ENCODE data around the gene PSTK. TPM values are rescaled to one million over a fixed set of nuclear protein-coding genes. Genes with fewer than 3 reads are reported as not detected.

The PSTK gene
- total and polyA plus RNA-seq, 2 of the 13 experiments (the other 11 are each of a cell fraction or from before 2014, with no cell fraction given), result 8.2 to 9.3 TPM

- BruUV-seq (replicated peaks), result no TSS peak
- Histone ChIP-seq H3K4me1 (ENCODE audit: insufficient read depth, low read length) (peaks cover 9% of the 10 kb centered on the region), H3K9me3 (ENCODE audit: low read length) (no peaks in the 10 kb centered on the region), H2AFZ (ENCODE audit: low read length) (no peak overlapping the region), H4K20me1 (ENCODE audit: insufficient read depth, low read length) (no peaks in the 10 kb centered on the region), H3K9ac (ENCODE audit: insufficient read depth, low read depth, low read length) (no peak overlapping the region), H3K4me3 (replicated peaks in 1 of 3; ENCODE audit: insufficient read depth in 1 of 3, low read depth in 2 of 3, low read length in 3 of 3) (no peak overlapping the region), H3K27me3 (ENCODE audit: control insufficient read depth in 1 of 2, insufficient read depth in 2 of 2, low read length in 2 of 2) (no peaks in the 10 kb centered on the region), H3K36me3 (replicated peaks in 1 of 2; ENCODE audit: control insufficient read depth in 1 of 2, insufficient read depth in 2 of 2, low read length in 2 of 2) (peaks cover 10 to 28% of the 10 kb centered on the region in 2 experiments), H3K4me2 (ENCODE audit: low read depth, low read length) (peak overlapping the region; percentile 24), H3K79me2 (ENCODE audit: insufficient read depth, low read length) (peaks cover 15% of the 10 kb centered on the region), H3K27ac (ENCODE audit: extremely low read length, insufficient read depth, low read length) (peak overlapping the region; percentile 63)
- peak; percentile 63 for ATAC-seq
- POLR2A ChIA-PET, result interaction anchor here (0.9 to 3.0 kb wide), 4 partner anchors 13 to 39 kb away, joined by 3 to 31 read pairs (median 4); partner anchors contain the start of genes ACADSB and IKZF5
- in situ Hi-C loops (cut with HindIII; ENCODE audit: extremely low pct_ligation_motif_present, low pct_unique_long_range_greater_than_20kb) (no loop called here), intact Hi-C loops (cut with micrococcal nuclease; ENCODE audit: unreplicated experiment) (loop anchor here (2.0 kb wide), 1 partner anchor 14 kb away; no protein-coding TSS in a partner anchor)
- CTCF ChIA-PET (ENCODE audit: low intra/inter-chr PET ratio, low total read pairs), result no interaction called here
- peak; percentile 74 for FAIRE-seq
- peak; percentile 21 for DNase-seq (ENCODE audit: low spot score)
- TF ChIP-seq JDP2 (CRISPR knock-in tag; IDR thresholded peaks at IDR 0.05; ENCODE audit: borderline replicate concordance) (no peak), MXD4 (CRISPR knock-in tag; IDR thresholded peaks at IDR 0.05) (no peak), ZNF609 (CRISPR knock-in tag; IDR thresholded peaks at IDR 0.05; ENCODE audit: borderline replicate concordance) (peak; percentile 41; the same call in 1 of the 2 replicates), ZNF121 (CRISPR knock-in tag; IDR thresholded peaks at IDR 0.05) (no peak), NR2F1 (CRISPR knock-in tag; IDR thresholded peaks at IDR 0.05) (no peak), GLMP (CRISPR knock-in tag; IDR thresholded peaks at IDR 0.05; ENCODE audit: borderline replicate concordance) (no peak), NCOA2 (CRISPR knock-in tag; IDR thresholded peaks at IDR 0.05) (peak; percentile 35), YY1 (IDR thresholded peaks at IDR 0.05; ENCODE audit: insufficient read depth, insufficient replicate concordance, low read depth, low read length) (no peak)
- TF ChIP-seq, protein P1, sequence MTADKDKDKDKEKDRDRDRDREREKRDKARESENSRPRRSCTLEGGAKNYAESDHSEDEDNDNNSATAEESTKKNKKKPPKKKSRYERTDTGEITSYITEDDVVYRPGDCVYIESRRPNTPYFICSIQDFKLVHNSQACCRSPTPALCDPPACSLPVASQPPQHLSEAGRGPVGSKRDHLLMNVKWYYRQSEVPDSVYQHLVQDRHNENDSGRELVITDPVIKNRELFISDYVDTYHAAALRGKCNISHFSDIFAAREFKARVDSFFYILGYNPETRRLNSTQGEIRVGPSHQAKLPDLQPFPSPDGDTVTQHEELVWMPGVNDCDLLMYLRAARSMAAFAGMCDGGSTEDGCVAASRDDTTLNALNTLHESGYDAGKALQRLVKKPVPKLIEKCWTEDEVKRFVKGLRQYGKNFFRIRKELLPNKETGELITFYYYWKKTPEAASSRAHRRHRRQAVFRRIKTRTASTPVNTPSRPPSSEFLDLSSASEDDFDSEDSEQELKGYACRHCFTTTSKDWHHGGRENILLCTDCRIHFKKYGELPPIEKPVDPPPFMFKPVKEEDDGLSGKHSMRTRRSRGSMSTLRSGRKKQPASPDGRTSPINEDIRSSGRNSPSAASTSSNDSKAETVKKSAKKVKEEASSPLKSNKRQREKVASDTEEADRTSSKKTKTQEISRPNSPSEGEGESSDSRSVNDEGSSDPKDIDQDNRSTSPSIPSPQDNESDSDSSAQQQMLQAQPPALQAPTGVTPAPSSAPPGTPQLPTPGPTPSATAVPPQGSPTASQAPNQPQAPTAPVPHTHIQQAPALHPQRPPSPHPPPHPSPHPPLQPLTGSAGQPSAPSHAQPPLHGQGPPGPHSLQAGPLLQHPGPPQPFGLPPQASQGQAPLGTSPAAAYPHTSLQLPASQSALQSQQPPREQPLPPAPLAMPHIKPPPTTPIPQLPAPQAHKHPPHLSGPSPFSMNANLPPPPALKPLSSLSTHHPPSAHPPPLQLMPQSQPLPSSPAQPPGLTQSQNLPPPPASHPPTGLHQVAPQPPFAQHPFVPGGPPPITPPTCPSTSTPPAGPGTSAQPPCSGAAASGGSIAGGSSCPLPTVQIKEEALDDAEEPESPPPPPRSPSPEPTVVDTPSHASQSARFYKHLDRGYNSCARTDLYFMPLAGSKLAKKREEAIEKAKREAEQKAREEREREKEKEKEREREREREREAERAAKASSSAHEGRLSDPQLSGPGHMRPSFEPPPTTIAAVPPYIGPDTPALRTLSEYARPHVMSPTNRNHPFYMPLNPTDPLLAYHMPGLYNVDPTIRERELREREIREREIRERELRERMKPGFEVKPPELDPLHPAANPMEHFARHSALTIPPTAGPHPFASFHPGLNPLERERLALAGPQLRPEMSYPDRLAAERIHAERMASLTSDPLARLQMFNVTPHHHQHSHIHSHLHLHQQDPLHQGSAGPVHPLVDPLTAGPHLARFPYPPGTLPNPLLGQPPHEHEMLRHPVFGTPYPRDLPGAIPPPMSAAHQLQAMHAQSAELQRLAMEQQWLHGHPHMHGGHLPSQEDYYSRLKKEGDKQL (CRISPR knock-in tag; IDR thresholded peaks at IDR 0.05; ENCODE audit: low read depth), result no peak
These were observed 54.1 kb downstream of the PSTK start for GRCh38 chr10:123034332-123034731.
